ENCODE results near the gene NUP210L. TPM values are rescaled to one million over a fixed set of nuclear protein-coding genes. Genes with fewer than 3 reads are reported as not detected.
A peak's percentile ranks its signal among the peaks of the same experiment; 100 is the strongest.
"Not testable (repeated sequence)": the region's sequence is repeated elsewhere in the genome, so short reads cannot be mapped to it uniquely, and the experiment has no call there.

Gene NUP210L
- polyA plus RNA-seq, 3 donors from 2014 or later = 0.13 TPM; not detected in 2

- Mint-ChIP-seq H3K9me3 (no peaks in the 10 kb centered on the region), H3K4me1 (peaks cover 54 to 59% of the 10 kb centered on the region in 2 donors), H3K36me3 (peaks cover 23 to 43% (median 36%) of the 10 kb centered on the region in 3 donors), H3K27me3 (ENCODE audit: low read depth in 3 of 3) (peaks cover 3 to 6% (median 3%) of the 10 kb centered on the region in 3 donors), H3K27ac (peak overlapping the region; percentile 91 to 98 (median 96)), H3K4me3 (peak overlapping the region; percentile 70 to 90 (median 82))
- DNase-seq = peak; percentile 73 to 81 (median 76)
These were observed 2.8 kb upstream of the NUP210L start for GRCh38 chr1:154157520-154158306.

- Mint-ChIP-seq H3K36me3 (peaks cover 21 to 34% (median 26%) of the 10 kb centered on the region in 3 donors), H3K27ac (peak overlapping the region; percentile 61 to 91 (median 86)), H3K9me3 (no peaks in the 10 kb centered on the region), H3K4me3 (no peak overlapping the region), H3K27me3 (ENCODE audit: low read depth in 3 of 3) (peaks cover 3 to 6% (median 3%) of the 10 kb centered on the region in 3 donors), H3K4me1 (peaks cover 52 to 54% of the 10 kb centered on the region in 2 donors)
- no peak for DNase-seq
These were observed 378 bp upstream of the NUP210L start for GRCh38 chr1:154155251-154155650.

- H3K4me3 Mint-ChIP-seq = no peak overlapping the region
- H3K36me3 Mint-ChIP-seq = peaks cover 13 to 23% (median 14%) of the 10 kb centered on the region in 3 donors
- H3K27ac Mint-ChIP-seq = peak overlapping the region; percentile 32 to 91 (median 86)
- peaks cover 42 to 43% of the 10 kb centered on the region in 2 donors for H3K4me1 Mint-ChIP-seq
- H3K27me3 Mint-ChIP-seq (ENCODE audit: low read depth in 3 of 3) = peaks cover 3 to 4% (median 3%) of the 10 kb centered on the region in 3 donors
- no peaks in the 10 kb centered on the region for H3K9me3 Mint-ChIP-seq
- DNase-seq = no peak
These were observed 820 bp downstream of the NUP210L start for GRCh38 chr1:154154053-154154452.

- H3K4me3 Mint-ChIP-seq = no peak overlapping the region
- no peak for DNase-seq
- H3K4me1 Mint-ChIP-seq = peaks cover 15 to 17% of the 10 kb centered on the region in 2 donors
- no peaks in the 10 kb centered on the region for H3K9me3 Mint-ChIP-seq
- H3K36me3 Mint-ChIP-seq = peaks cover 0 to 11% (median 3%) of the 10 kb centered on the region in 3 donors
- peaks cover 0 to 5% (median 4%) of the 10 kb centered on the region in 3 donors for H3K27me3 Mint-ChIP-seq (ENCODE audit: low read depth in 3 of 3)
- H3K27ac Mint-ChIP-seq = peak overlapping the region in 1 of 6 donors; percentile 59
These were observed 3.6 kb downstream of the NUP210L start for GRCh38 chr1:154151311-154151710.

GRCh38 chr1:154148807-154149206 lies 6.1 kb downstream of the NUP210L start:
- Mint-ChIP-seq H3K27ac (peak overlapping the region in 2 of 6 donors; percentile 24 to 33), H3K4me3 (no peak overlapping the region), H3K9me3 (no peaks in the 10 kb centered on the region), H3K4me1 (peaks cover 1 to 2% of the 10 kb centered on the region in 2 donors), H3K27me3 (ENCODE audit: low read depth in 3 of 3) (peaks cover 0 to 5% (median 3%) of the 10 kb centered on the region in 3 donors), H3K36me3 (peaks cover 0 to 2% (median 2%) of the 10 kb centered on the region in 3 donors)
- no peak for DNase-seq

- H3K36me3 Mint-ChIP-seq = not testable (repeated sequence)
These were observed 7.4 kb downstream of the NUP210L start for GRCh38 chr1:154147505-154147904.

GRCh38 chr1:154145986-154146385 lies 8.9 kb downstream of the NUP210L start:
- no peaks in the 10 kb centered on the region for H3K9me3 Mint-ChIP-seq
- no peaks in the 10 kb centered on the region for H3K36me3 Mint-ChIP-seq
- no peak for DNase-seq
- H3K4me1 Mint-ChIP-seq = no peaks in the 10 kb centered on the region
- peaks cover 0 to 2% (median 2%) of the 10 kb centered on the region in 3 donors for H3K27me3 Mint-ChIP-seq (ENCODE audit: low read depth in 3 of 3)
- no peak overlapping the region for H3K27ac Mint-ChIP-seq
- no peak overlapping the region for H3K4me3 Mint-ChIP-seq

More at GRCh38 chr1:154147505-154147904, 7.4 kb downstream of the NUP210L start:
- H3K4me1 Mint-ChIP-seq; H3K27me3 Mint-ChIP-seq (ENCODE audit: low read depth in 3 of 3); H3K4me3 Mint-ChIP-seq; H3K9me3 Mint-ChIP-seq; DNase-seq; H3K27ac Mint-ChIP-seq: not testable (repeated sequence)

GRCh38 chr1:154142358-154142757 lies 12.5 kb downstream of the NUP210L start:
- Mint-ChIP-seq H3K27me3 (ENCODE audit: low read depth in 3 of 3) (peaks cover 0 to 2% (median 2%) of the 10 kb centered on the region in 3 donors), H3K27ac (no peak overlapping the region), H3K36me3 (no peaks in the 10 kb centered on the region), H3K4me3 (no peak overlapping the region), H3K4me1 (no peaks in the 10 kb centered on the region), H3K9me3 (no peaks in the 10 kb centered on the region)
- no peak for DNase-seq

GRCh38 chr1:154141240-154141639 lies 13.6 kb downstream of the NUP210L start:
- no peaks in the 10 kb centered on the region for H3K4me1 Mint-ChIP-seq
- no peak for DNase-seq
- no peaks in the 10 kb centered on the region for H3K9me3 Mint-ChIP-seq
- no peak overlapping the region for H3K27ac Mint-ChIP-seq
- no peaks in the 10 kb centered on the region for H3K36me3 Mint-ChIP-seq
- peaks cover 0 to 2% (median 0%) of the 10 kb centered on the region in 3 donors for H3K27me3 Mint-ChIP-seq (ENCODE audit: low read depth in 3 of 3)
- no peak overlapping the region for H3K4me3 Mint-ChIP-seq

GRCh38 chr1:154137888-154138287 lies 17.0 kb downstream of the NUP210L start:
- H3K4me1 Mint-ChIP-seq = no peaks in the 10 kb centered on the region
- no peak for DNase-seq
- no peaks in the 10 kb centered on the region for H3K27me3 Mint-ChIP-seq (ENCODE audit: low read depth in 3 of 3)
- H3K27ac Mint-ChIP-seq = no peak overlapping the region
- no peaks in the 10 kb centered on the region for H3K36me3 Mint-ChIP-seq
- H3K9me3 Mint-ChIP-seq = no peaks in the 10 kb centered on the region
- no peak overlapping the region for H3K4me3 Mint-ChIP-seq

GRCh38 chr1:154133256-154133655 lies 21.6 kb downstream of the NUP210L start:
- H3K36me3 Mint-ChIP-seq = no peaks in the 10 kb centered on the region
- H3K27me3 Mint-ChIP-seq (ENCODE audit: low read depth in 3 of 3) = no peaks in the 10 kb centered on the region
- H3K9me3 Mint-ChIP-seq = no peaks in the 10 kb centered on the region
- no peaks in the 10 kb centered on the region for H3K4me1 Mint-ChIP-seq
- H3K27ac Mint-ChIP-seq = no peak overlapping the region
- DNase-seq = no peak
- no peak overlapping the region for H3K4me3 Mint-ChIP-seq

- DNase-seq = no peak
- Mint-ChIP-seq H3K36me3 (no peaks in the 10 kb centered on the region), H3K27ac (no peak overlapping the region), H3K27me3 (ENCODE audit: low read depth in 3 of 3) (peaks cover 0 to 2% (median 0%) of the 10 kb centered on the region in 3 donors), H3K9me3 (no peaks in the 10 kb centered on the region), H3K4me3 (no peak overlapping the region), H3K4me1 (no peaks in the 10 kb centered on the region)
These were observed 25.4 kb downstream of the NUP210L start for GRCh38 chr1:154129391-154129970.

GRCh38 chr1:154123205-154123604 lies 31.7 kb downstream of the NUP210L start:
- not testable (repeated sequence) for H3K4me3 Mint-ChIP-seq; H3K27me3 Mint-ChIP-seq (ENCODE audit: low read depth in 3 of 3); H3K4me1 Mint-ChIP-seq; DNase-seq; H3K9me3 Mint-ChIP-seq; H3K27ac Mint-ChIP-seq; H3K36me3 Mint-ChIP-seq

GRCh38 chr1:154117642-154118041 lies 37.2 kb downstream of the NUP210L start:
- DNase-seq = no peak
- Mint-ChIP-seq H3K9me3 (no peaks in the 10 kb centered on the region), H3K27ac (no peak overlapping the region), H3K27me3 (ENCODE audit: low read depth in 3 of 3) (no peaks in the 10 kb centered on the region), H3K4me3 (no peak overlapping the region), H3K36me3 (no peaks in the 10 kb centered on the region), H3K4me1 (peaks cover 12 to 14% of the 10 kb centered on the region in 2 donors)
